Measurements from ENCODE around the gene FAM184B. TPM values are rescaled to one million over a fixed set of nuclear protein-coding genes. Genes with fewer than 3 reads are reported as not detected.

Gene FAM184B
- total RNA-seq, 1 experiment from 2014 or later: 0.09 TPM

DNA sequence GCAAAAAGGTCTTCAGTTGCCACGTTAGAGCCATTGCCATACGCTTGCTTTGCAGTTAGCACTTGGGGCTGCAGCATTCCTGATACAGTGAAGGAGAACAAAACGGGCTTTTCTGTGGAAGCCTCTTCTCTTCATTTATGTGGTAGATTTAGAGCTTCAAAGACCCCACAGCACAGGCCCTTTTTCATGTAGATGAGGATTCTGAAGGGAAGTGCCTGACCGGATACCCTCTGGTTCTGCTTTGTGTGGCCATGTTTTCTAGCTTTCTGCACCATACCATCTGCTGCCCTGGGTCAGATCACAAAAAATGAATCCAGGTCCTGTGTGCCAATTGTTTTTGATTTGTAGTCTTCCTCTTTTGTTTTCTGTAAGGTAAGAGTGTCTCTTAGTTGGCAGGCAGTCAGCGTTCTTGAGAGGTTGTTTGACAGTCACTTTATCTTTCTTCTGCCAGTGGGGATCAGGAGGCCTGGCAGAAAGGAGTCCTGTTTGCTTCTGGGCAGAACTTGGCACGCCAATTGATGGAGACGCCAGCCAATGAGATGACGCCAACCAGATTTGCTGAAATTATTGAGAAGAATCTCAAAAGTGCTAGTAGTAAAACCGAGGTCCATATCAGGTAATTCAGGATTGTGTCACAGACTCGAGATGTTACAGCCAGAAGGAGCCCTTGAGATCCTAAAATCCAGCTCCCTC, 196.8 kb downstream of the FAM184B start:
- Histone ChIP-seq H4K8ac (replicated peaks; ENCODE audit: insufficient read length, low read depth, low read length) (no peak overlapping the region), H4K20me1 (ENCODE audit: control insufficient read depth, insufficient read depth, insufficient read length) (no peaks in the 10 kb centered on the region), H3K14ac (ENCODE audit: insufficient read depth, low read length) (no peak overlapping the region), H3K4me2 (ENCODE audit: insufficient read depth, insufficient read length, low read length) (no peak overlapping the region), H3K79me1 (ENCODE audit: insufficient read depth, low read depth, low read length, poor library complexity, severe bottlenecking) (no peaks in the 10 kb centered on the region), H2BK120ac (ENCODE audit: low read depth, low read length, poor library complexity, severe bottlenecking) (no peak overlapping the region), H4K5ac (ENCODE audit: insufficient read length, low read depth, low read length) (no peak overlapping the region), H3T11ph (ENCODE audit: low read length) (no peak overlapping the region), H2BK12ac (ENCODE audit: insufficient read length, low read depth, low read length) (no peak overlapping the region), H3K79me2 (ENCODE audit: insufficient read depth, low read length) (no peaks in the 10 kb centered on the region), H2AFZ (ENCODE audit: low read length) (no peak overlapping the region), H3K56ac (ENCODE audit: insufficient read length, low read depth, low read length) (no peak overlapping the region), H3K23ac (ENCODE audit: insufficient read length, low read depth, low read length) (no peak overlapping the region), H4K91ac (ENCODE audit: insufficient read length, low read depth, low read length) (no peak overlapping the region), H2BK5ac (ENCODE audit: insufficient read length, low read length) (no peak overlapping the region), H3K4me1 (ENCODE audit: insufficient read depth, low read length) (no peaks in the 10 kb centered on the region; the same call in 1 of the 2 replicates), H2BK20ac (ENCODE audit: low read depth, low read length, poor library complexity, severe bottlenecking) (no peak overlapping the region), H2AK5ac (ENCODE audit: insufficient read length, low read length) (no peak overlapping the region), H3K9ac (ENCODE audit: extremely low read depth, insufficient read length, low read length) (no peak overlapping the region), H3K27me3 (ENCODE audit: insufficient read depth, low read length) (no peaks in the 10 kb centered on the region), H3K18ac (ENCODE audit: insufficient read length, low read depth, low read length) (no peak overlapping the region), H3K23me2 (ENCODE audit: insufficient read length, low read depth, low read length, poor library complexity, severe bottlenecking) (no peaks in the 10 kb centered on the region), H3K27ac (ENCODE audit: insufficient read length, low read depth, low read length) (no peak overlapping the region), H3K4ac (ENCODE audit: low read depth, low read length) (no peak overlapping the region), H2BK15ac (ENCODE audit: low read depth, low read length) (no peak overlapping the region), H3K9me3 (ENCODE audit: control insufficient read depth, low read depth, low read length) (no peaks in the 10 kb centered on the region)
- Mint-ChIP-seq H3K4me3 (0 out of 5 replicates have a peak overlapping the region, but pooled peaks of 1 of the 2 experiments have one; percentile 4), H3K27ac (peak overlapping the region; percentile 82 to 92 (median 87); a peak in 6 of 7 replicates), H3K4me1 (peaks cover 17 to 18% of the 10 kb centered on the region in 2 experiments), H3K36me3 (ENCODE audit: insufficient read depth in 1 of 3, low read depth in 3 of 3) (peaks cover 35 to 88% (median 73%) of the 10 kb centered on the region in 3 experiments), H3K27me3 (ENCODE audit: low read depth) (no peaks in the 10 kb centered on the region), H3K9me3 (no peaks in the 10 kb centered on the region)
- no peak for DNase-seq
- TF ChIP-seq, protein P1, sequence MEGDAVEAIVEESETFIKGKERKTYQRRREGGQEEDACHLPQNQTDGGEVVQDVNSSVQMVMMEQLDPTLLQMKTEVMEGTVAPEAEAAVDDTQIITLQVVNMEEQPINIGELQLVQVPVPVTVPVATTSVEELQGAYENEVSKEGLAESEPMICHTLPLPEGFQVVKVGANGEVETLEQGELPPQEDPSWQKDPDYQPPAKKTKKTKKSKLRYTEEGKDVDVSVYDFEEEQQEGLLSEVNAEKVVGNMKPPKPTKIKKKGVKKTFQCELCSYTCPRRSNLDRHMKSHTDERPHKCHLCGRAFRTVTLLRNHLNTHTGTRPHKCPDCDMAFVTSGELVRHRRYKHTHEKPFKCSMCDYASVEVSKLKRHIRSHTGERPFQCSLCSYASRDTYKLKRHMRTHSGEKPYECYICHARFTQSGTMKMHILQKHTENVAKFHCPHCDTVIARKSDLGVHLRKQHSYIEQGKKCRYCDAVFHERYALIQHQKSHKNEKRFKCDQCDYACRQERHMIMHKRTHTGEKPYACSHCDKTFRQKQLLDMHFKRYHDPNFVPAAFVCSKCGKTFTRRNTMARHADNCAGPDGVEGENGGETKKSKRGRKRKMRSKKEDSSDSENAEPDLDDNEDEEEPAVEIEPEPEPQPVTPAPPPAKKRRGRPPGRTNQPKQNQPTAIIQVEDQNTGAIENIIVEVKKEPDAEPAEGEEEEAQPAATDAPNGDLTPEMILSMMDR (conservative IDR thresholded peaks at IDR 0.05): no peak
- no CpG with 5 or more reads among the region's 10 CpGs for WGBS (ENCODE audit: extremely low coverage, insufficient read length, low lambda C conversion rate)
